Endothelial cell of umbilical vein (primary cell): ENCODE measurements around the gene HABP2. TPM values are rescaled to one million over a fixed set of nuclear protein-coding genes. Genes with fewer than 3 reads are reported as not detected.

Experiments used
- BruUV-seq: library from RNA; stranded (reverse); fragments of 400-500 nt; replicated peaks from 2 replicates; lab custom pipeline; 2021; lab: Mats Ljungman, UMichigan
- CTCF ChIA-PET: fragments of 300-600, 350-600 bp; sonication (Branson Sonifier 250); formaldehyde crosslinking; loops from one replicate; lab custom pipeline; 2021; ENCODE audit warnings: antibody characterized with exemption, inconsistent platforms; lab: Charles Lee
- POLR2A ChIA-PET: fragments of 300-600, 350-600 bp; sonication (Branson Sonifier 250); formaldehyde crosslinking; loops from one replicate; lab custom pipeline; 2021; ENCODE audit warnings: antibody characterized with exemption, inconsistent platforms; lab: Charles Lee
- DNase-seq: peaks from one replicate; pipeline ENCODE4 v3.0.0-alpha.2; 2011; ENCODE audit warnings: low read depth, low spot score
- FAIRE-seq: peaks from 2 replicates; lab custom pipeline; 2011; peaks lifted over from hg19 to GRCh38; lab: Jason Lieb, UNC
- H2AFZ ChIP-seq: 2 replicates; pipeline ENCODE4 v1.6.0; 2012; ENCODE audit warnings: low read depth, low read length, control low read depth, inconsistent platforms
- H3K27ac ChIP-seq: 2 replicates; pipeline ENCODE4 v1.5.1; 2011; ENCODE audit warnings: low read depth, mild to moderate bottlenecking, control low read depth, low read length, moderate library complexity; ENCODE audit not compliant: insufficient read depth
- H3K27me3 ChIP-seq, 2 experiments: 2 replicates each; pipeline versions ENCODE4 v1.6.0 to v1.6.1; 2011; ENCODE audit warnings: low read length in 2 of 2, mixed read lengths in 1 of 2; ENCODE audit not compliant: control insufficient read depth in 2 of 2, insufficient read depth in 2 of 2
- H3K36me3 ChIP-seq, 2 experiments: 2 replicates in 1 of 2; 3 replicates in 1 of 2; pipeline ENCODE4 v1.5.1; 2011; ENCODE audit warnings: low read length in 2 of 2, mild to moderate bottlenecking in 1 of 2, moderate library complexity in 1 of 2; ENCODE audit not compliant: control insufficient read depth in 2 of 2, insufficient read depth in 2 of 2; ENCODE audit errors: extremely low read depth in 1 of 2
- H3K4me1 ChIP-seq: 3 replicates; pipeline ENCODE4 v1.5.1; 2011; ENCODE audit warnings: mild to moderate bottlenecking, low read length; ENCODE audit not compliant: control insufficient read depth, insufficient read depth; ENCODE audit errors: extremely low read depth
- H3K4me2 ChIP-seq: 2 replicates; pipeline ENCODE4 v1.6.1; 2011; ENCODE audit warnings: low read length, control low read depth, mixed read lengths; ENCODE audit not compliant: insufficient read depth
- H3K4me3 ChIP-seq, 3 experiments: fragments of 200-600 bp in 1 of 3; sonication (generic), shearing (Covaris generic) in 1 of 3; replicated peaks in 1 of 3; 2 replicates each; pipeline ENCODE4 v1.5.1; 2011 to 2016; ENCODE audit warnings: control low read depth in 3 of 3, low read length in 3 of 3, mild to moderate bottlenecking in 2 of 3, inconsistent platforms in 1 of 3, low read depth in 1 of 3, moderate library complexity in 1 of 3; ENCODE audit not compliant: insufficient read depth in 1 of 3
- H3K79me2 ChIP-seq: 2 replicates; pipeline ENCODE4 v1.6.0; 2012; ENCODE audit warnings: low read length, inconsistent platforms; ENCODE audit not compliant: control insufficient read depth, insufficient read depth
- H3K9ac ChIP-seq: replicated peaks from 2 replicates; pipeline ENCODE3; 2011; ENCODE audit warnings: low read length, control low read depth; ENCODE audit not compliant: insufficient read depth; ENCODE audit errors: extremely low read depth
- H3K9me1 ChIP-seq: replicated peaks from 3 replicates; pipeline ENCODE4 v1.6.0; 2011; ENCODE audit warnings: mild to moderate bottlenecking, low read length; ENCODE audit not compliant: control insufficient read depth, insufficient read depth; ENCODE audit errors: extremely low read depth
- H3K9me3 ChIP-seq: replicated peaks from 2 replicates; pipeline ENCODE4 v1.5.1; 2012; ENCODE audit warnings: low read length, inconsistent platforms; ENCODE audit not compliant: control insufficient read depth, insufficient read depth
- H4K20me1 ChIP-seq: replicated peaks from 2 replicates; pipeline ENCODE3; 2011; ENCODE audit warnings: mild to moderate bottlenecking, low read length; ENCODE audit not compliant: control insufficient read depth, insufficient read depth; ENCODE audit errors: extremely low read depth
- EZH2 ChIP-seq: IDR thresholded peaks from 2 replicates; pipeline ENCODE4 v1.6.1; 2012; ENCODE audit warnings: borderline replicate concordance, low read depth, mild to moderate bottlenecking, moderate library complexity, low read length, inconsistent platforms; ENCODE audit not compliant: severe bottlenecking
- FOS ChIP-seq: IDR thresholded peaks from 2 replicates; pipeline ENCODE4 v1.6.1; 2011; ENCODE audit warnings: mild to moderate bottlenecking, low read length, moderate library complexity, borderline replicate concordance; ENCODE audit not compliant: insufficient read depth
- GATA2 ChIP-seq: IDR thresholded peaks from 2 replicates; pipeline ENCODE4 v1.7.0; 2011; ENCODE audit warnings: low read depth, mild to moderate bottlenecking, moderate library complexity, mixed read lengths, low read length; ENCODE audit not compliant: insufficient read length, insufficient read depth
- JUN ChIP-seq: IDR thresholded peaks from 2 replicates; pipeline ENCODE4 v1.6.1; 2011; ENCODE audit warnings: borderline replicate concordance, low read depth; ENCODE audit not compliant: insufficient read length, insufficient read depth
- MYC ChIP-seq: IDR thresholded peaks from one replicate; pipeline ENCODE4 v1.6.1; 2011; ENCODE audit warnings: mild to moderate bottlenecking, low read depth, low read length
- POLR2A ChIP-seq: IDR thresholded peaks from 2 replicates; pipeline ENCODE4 v1.6.1; 2012; ENCODE audit warnings: low read depth, mild to moderate bottlenecking, control low read depth, low read length
- POLR2AphosphoS5 ChIP-seq: IDR thresholded peaks from 2 replicates; pipeline ENCODE4 v1.6.1; 2012; ENCODE audit warnings: low read depth, mild to moderate bottlenecking, control low read depth, low read length, moderate library complexity; ENCODE audit not compliant: insufficient read depth
- dilution Hi-C: fragments of 300-500 bp; cut with MboI; formaldehyde crosslinking; loops from one replicate; pipeline ENCODE4 v1.15.0; 2019; ENCODE audit warnings: low sequenced_read_pairs; ENCODE audit not compliant: extremely low pct_ligation_motif_present
- intact Hi-C: fragments of 100-400 bp; cut with micrococcal nuclease; formaldehyde crosslinking; loops from one replicate; pipeline ENCODE4 v1.10.0; 2022
- polyA plus RNA-seq, 4 experiments: library from polyadenylated mRNA; depleted of rRNA in 3 of 4; stranded (reverse) in 3 of 4; unstranded in 1 of 4; fragments of >200 nt; gene quantifications; 2 replicates each; pipeline versions ENCODE4 v1.2.1 to v1.2.3, GENCODE V29; 2011 to 2012; ENCODE audit warnings: missing spikeins in 1 of 4
- total RNA-seq: library from RNA; stranded (reverse); gene quantifications from 2 replicates; pipeline ENCODE4 v1.2.3, GENCODE V29; 2021
- TF ChIP-seq, protein P1 (sequence below): IDR thresholded peaks from 2 replicates; pipeline ENCODE4 v1.6.1; 2011; ENCODE audit not compliant: insufficient read depth, insufficient read length
- TF ChIP-seq, protein P2 (sequence below), 2 donors: IDR thresholded peaks; 1 replicate in 1 of 2; 2 replicates in 1 of 2; pipeline ENCODE4 v1.5.1; 2011; ENCODE audit warnings: low read length in 2 of 2, mild to moderate bottlenecking in 2 of 2, moderate library complexity in 2 of 2, control low read depth in 1 of 2, inconsistent platforms in 1 of 2, low read depth in 1 of 2; ENCODE audit not compliant: insufficient read depth in 1 of 2; ENCODE audit errors: extremely low read depth in 1 of 2

HABP2 gene
- total and polyA plus RNA-seq, 2 donors (not counting 3 experiments of a cell fraction or from before 2014, with no cell fraction given), result 0.04 TPM; not detected in 1

DNA sequence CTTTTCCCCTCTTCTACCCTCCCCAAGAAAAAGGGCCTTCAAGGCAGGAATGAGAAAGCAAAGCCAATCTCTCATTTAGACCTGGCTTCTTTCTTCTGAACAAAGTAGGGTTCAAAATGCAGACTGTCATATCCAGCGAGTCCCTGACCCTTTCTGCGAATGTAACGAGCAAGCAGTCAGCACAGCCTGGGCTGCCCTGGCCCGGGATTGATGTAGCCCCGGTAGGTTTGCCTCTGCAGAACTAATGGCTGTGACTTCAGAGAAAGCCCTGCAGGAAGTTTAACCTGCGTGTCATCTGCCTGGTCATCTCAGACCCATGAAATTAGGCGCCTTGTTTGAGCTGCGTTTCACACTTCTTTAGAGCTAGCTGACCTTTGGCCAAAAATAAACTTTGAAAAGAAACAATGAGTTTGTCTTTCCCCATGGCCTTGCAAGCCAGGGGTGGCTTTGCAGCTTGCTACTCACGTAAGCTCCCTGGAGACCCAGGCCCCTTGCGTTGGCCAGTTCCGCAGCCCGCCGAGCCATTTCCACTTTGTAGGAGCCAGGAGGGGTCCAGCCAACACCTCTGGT lies 36.4 kb downstream of the HABP2 start:
- Histone ChIP-seq H3K27me3 (no peaks in the 10 kb centered on the region), H3K27ac (no peak overlapping the region), H3K36me3 (no peaks in the 10 kb centered on the region), H3K9me3 (no peaks in the 10 kb centered on the region), H3K79me2 (no peaks in the 10 kb centered on the region), H4K20me1 (no peaks in the 10 kb centered on the region), H3K4me2 (no peak overlapping the region), H3K9me1 (no peaks in the 10 kb centered on the region), H3K9ac (no peak overlapping the region), H2AFZ (no peak overlapping the region), H3K4me1 (no peaks in the 10 kb centered on the region), H3K4me3 (no peak overlapping the region)
- ChIA-PET POLR2A (no interaction called here), CTCF (no interaction called here)
- FAIRE-seq (no peak), DNase-seq (no peak)
- intact Hi-C loops (no loop called here), dilution Hi-C loops (no loop called here)
- BruUV-seq, result no TSS peak
- TF ChIP-seq, protein P1, sequence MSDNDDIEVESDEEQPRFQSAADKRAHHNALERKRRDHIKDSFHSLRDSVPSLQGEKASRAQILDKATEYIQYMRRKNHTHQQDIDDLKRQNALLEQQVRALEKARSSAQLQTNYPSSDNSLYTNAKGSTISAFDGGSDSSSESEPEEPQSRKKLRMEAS, result no peak
- TF ChIP-seq GATA2 (no peak), POLR2AphosphoS5 (no peak), EZH2 (no peak), FOS (no peak), POLR2A (no peak)

DNA sequence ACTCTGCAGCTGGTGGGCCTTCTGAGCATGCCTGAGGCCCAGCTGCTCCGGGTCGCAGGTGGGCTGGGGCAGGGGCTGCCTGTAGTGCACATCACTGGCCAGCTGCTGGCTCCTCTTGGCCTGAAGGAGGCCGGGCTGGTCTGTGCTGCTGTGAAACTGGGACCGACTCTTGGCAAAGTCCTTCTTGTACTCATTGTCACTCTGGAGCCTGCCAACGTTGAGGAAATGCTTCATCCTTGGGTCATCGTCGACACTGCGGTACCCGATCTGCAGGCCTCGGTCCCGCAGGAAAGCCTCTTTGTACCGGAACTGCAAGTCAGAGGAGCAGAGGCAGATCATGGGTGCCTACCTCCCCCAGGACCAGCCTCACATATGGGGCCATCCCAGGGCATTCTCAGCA lies 37.7 kb downstream of the HABP2 start:
- Histone ChIP-seq H3K9me1 (no peaks in the 10 kb centered on the region), H3K27me3 (no peaks in the 10 kb centered on the region), H3K4me2 (no peak overlapping the region), H3K9me3 (no peaks in the 10 kb centered on the region), H4K20me1 (no peaks in the 10 kb centered on the region), H3K27ac (no peak overlapping the region), H3K79me2 (no peaks in the 10 kb centered on the region), H3K9ac (no peak overlapping the region), H3K4me1 (no peaks in the 10 kb centered on the region), H2AFZ (no peak overlapping the region), H3K4me3 (no peak overlapping the region), H3K36me3 (no peaks in the 10 kb centered on the region)
- DNase-seq (no peak), FAIRE-seq (no peak)
- dilution Hi-C loops, result no loop called here
- intact Hi-C loops, result no loop called here
- BruUV-seq, result no TSS peak
- TF ChIP-seq POLR2A, result no peak
- TF ChIP-seq POLR2AphosphoS5, result no peak
- TF ChIP-seq GATA2, result no peak
- TF ChIP-seq, protein P1, result no peak
- TF ChIP-seq, protein P2, sequence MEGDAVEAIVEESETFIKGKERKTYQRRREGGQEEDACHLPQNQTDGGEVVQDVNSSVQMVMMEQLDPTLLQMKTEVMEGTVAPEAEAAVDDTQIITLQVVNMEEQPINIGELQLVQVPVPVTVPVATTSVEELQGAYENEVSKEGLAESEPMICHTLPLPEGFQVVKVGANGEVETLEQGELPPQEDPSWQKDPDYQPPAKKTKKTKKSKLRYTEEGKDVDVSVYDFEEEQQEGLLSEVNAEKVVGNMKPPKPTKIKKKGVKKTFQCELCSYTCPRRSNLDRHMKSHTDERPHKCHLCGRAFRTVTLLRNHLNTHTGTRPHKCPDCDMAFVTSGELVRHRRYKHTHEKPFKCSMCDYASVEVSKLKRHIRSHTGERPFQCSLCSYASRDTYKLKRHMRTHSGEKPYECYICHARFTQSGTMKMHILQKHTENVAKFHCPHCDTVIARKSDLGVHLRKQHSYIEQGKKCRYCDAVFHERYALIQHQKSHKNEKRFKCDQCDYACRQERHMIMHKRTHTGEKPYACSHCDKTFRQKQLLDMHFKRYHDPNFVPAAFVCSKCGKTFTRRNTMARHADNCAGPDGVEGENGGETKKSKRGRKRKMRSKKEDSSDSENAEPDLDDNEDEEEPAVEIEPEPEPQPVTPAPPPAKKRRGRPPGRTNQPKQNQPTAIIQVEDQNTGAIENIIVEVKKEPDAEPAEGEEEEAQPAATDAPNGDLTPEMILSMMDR (IDR thresholded peaks at IDR 0.05; ENCODE audit: extremely low read depth in 1 of 2, insufficient read depth in 1 of 2, low read depth in 1 of 2, low read length in 2 of 2), result no peak
- TF ChIP-seq FOS, result no peak
- TF ChIP-seq EZH2, result no peak
- TF ChIP-seq MYC, result no peak
- TF ChIP-seq JUN, result no peak
- POLR2A ChIA-PET, result no interaction called here
- CTCF ChIA-PET, result no interaction called here
